ENCODE measurements around the gene OTUD3.

Gene OTUD3

GRCh38 chr1:19910650-19911049 is 28.5 kb downstream of the OTUD3 start:
- Histone ChIP-seq H2AK5ac (ENCODE audit: low read depth, low read length) (no peak overlapping the region), H3K9me3 (replicated peaks in 1 of 2; ENCODE audit: control insufficient read depth in 2 of 2, insufficient read depth in 1 of 2, low read depth in 1 of 2, low read length in 2 of 2) (no peaks in the 10 kb centered on the region), H3K36me3 (replicated peaks in 1 of 2; ENCODE audit: control insufficient read depth in 2 of 2, insufficient read depth in 2 of 2, low read length in 2 of 2) (peaks cover 39 to 88% of the 10 kb centered on the region in 2 donors), H3K27ac (replicated peaks; ENCODE audit: low read length) (no peak overlapping the region), H2BK12ac (ENCODE audit: low read length) (no peak overlapping the region), H3K18ac (ENCODE audit: low read length) (no peak overlapping the region), H3K79me1 (ENCODE audit: low read depth, low read length) (no peaks in the 10 kb centered on the region), H4K8ac (ENCODE audit: low read depth, low read length) (no peak overlapping the region), H3K14ac (ENCODE audit: low read length) (no peak overlapping the region), H2BK15ac (ENCODE audit: low read length) (no peak overlapping the region), H4K91ac (ENCODE audit: low read depth, low read length, poor library complexity) (no peak overlapping the region), H2BK5ac (ENCODE audit: low read length) (no peak overlapping the region), H2BK120ac (ENCODE audit: low read depth, low read length) (no peak overlapping the region), H3K4me2 (ENCODE audit: insufficient read depth, low read length, poor library complexity, severe bottlenecking) (no peak overlapping the region), H3K4me3 (ENCODE audit: low read length in 2 of 2) (no peak overlapping the region), H2AFZ (ENCODE audit: low read length) (no peak overlapping the region), H3K23ac (ENCODE audit: low read depth, low read length, poor library complexity) (no peak overlapping the region), H3K4me1 (ENCODE audit: control insufficient read depth in 2 of 2, insufficient read depth in 1 of 2, low read depth in 1 of 2, low read length in 2 of 2) (no peaks in the 10 kb centered on the region), H3K27me3 (ENCODE audit: control insufficient read depth in 3 of 3, insufficient read depth in 3 of 3, low read depth in 1 of 3, low read length in 3 of 3) (no peaks in the 10 kb centered on the region), H3K9ac (ENCODE audit: low read depth, low read length, poor library complexity) (no peak overlapping the region), H3K4ac (ENCODE audit: low read length) (no peak overlapping the region)
- no CpG with 5 or more reads among the region's 3 CpGs for WGBS, 2 donors (ENCODE audit: extremely low coverage in 2 of 2, insufficient read length in 2 of 2, insufficient replicate concordance in 1 of 2)
- no peak for DNase-seq (ENCODE audit: low spot score)

- H3K27ac ChIP-seq (replicated peaks; ENCODE audit: low read length): no peak overlapping the region
- peaks cover 4 to 17% of the 10 kb centered on the region in 2 donors for H3K36me3 ChIP-seq (replicated peaks in 1 of 2; ENCODE audit: control insufficient read depth in 2 of 2, insufficient read depth in 2 of 2, low read length in 2 of 2)
- H3K18ac ChIP-seq (ENCODE audit: low read length): no peak overlapping the region
- H2BK5ac ChIP-seq (ENCODE audit: low read length): no peak overlapping the region
- DNase-seq (ENCODE audit: low spot score): peak; percentile 79
- H3K27me3 ChIP-seq (ENCODE audit: control insufficient read depth in 3 of 3, insufficient read depth in 3 of 3, low read depth in 1 of 3, low read length in 3 of 3): peaks cover 0 to 13% (median 0%) of the 10 kb centered on the region in 3 experiments
- H2BK120ac ChIP-seq (ENCODE audit: low read depth, low read length): no peak overlapping the region
- no peak overlapping the region for H2BK15ac ChIP-seq (ENCODE audit: low read length)
- H3K9ac ChIP-seq (ENCODE audit: low read depth, low read length, poor library complexity): no peak overlapping the region
- peaks cover 2% of the 10 kb centered on the region for H3K79me1 ChIP-seq (ENCODE audit: low read depth, low read length)
- no peak overlapping the region for H4K91ac ChIP-seq (ENCODE audit: low read depth, low read length, poor library complexity)
- no CpG with 5 or more reads among the region's 6 CpGs for WGBS, 2 donors (ENCODE audit: extremely low coverage in 2 of 2, insufficient read length in 2 of 2, insufficient replicate concordance in 1 of 2)
- no peak overlapping the region for H3K4me3 ChIP-seq (ENCODE audit: low read length in 2 of 2)
- H3K4me1 ChIP-seq (ENCODE audit: control insufficient read depth in 2 of 2, insufficient read depth in 1 of 2, low read depth in 1 of 2, low read length in 2 of 2): peaks cover 0 to 1% of the 10 kb centered on the region in 2 donors
- no peak overlapping the region for H2AK5ac ChIP-seq (ENCODE audit: low read depth, low read length)
- no peak overlapping the region for H3K14ac ChIP-seq (ENCODE audit: low read length)
- H3K4ac ChIP-seq (ENCODE audit: low read length): no peak overlapping the region
- no peak overlapping the region for H3K4me2 ChIP-seq (ENCODE audit: insufficient read depth, low read length, poor library complexity, severe bottlenecking)
- H3K23ac ChIP-seq (ENCODE audit: low read depth, low read length, poor library complexity): no peak overlapping the region
- no peak overlapping the region for H2BK12ac ChIP-seq (ENCODE audit: low read length)
- no peak overlapping the region for H2AFZ ChIP-seq (ENCODE audit: low read length)
- H4K8ac ChIP-seq (ENCODE audit: low read depth, low read length): no peak overlapping the region
- no peaks in the 10 kb centered on the region for H3K9me3 ChIP-seq (replicated peaks in 1 of 2; ENCODE audit: control insufficient read depth in 2 of 2, insufficient read depth in 1 of 2, low read depth in 1 of 2, low read length in 2 of 2)
Observed at GRCh38 chr1:19918057-19918456, 35.9 kb downstream of the OTUD3 start.

GRCh38 chr1:19920132-19920710 is 38.0 kb downstream of the OTUD3 start:
- no peak overlapping the region for H2AFZ ChIP-seq (ENCODE audit: low read length)
- no peak overlapping the region for H2BK120ac ChIP-seq (ENCODE audit: low read depth, low read length)
- no peak overlapping the region for H2BK15ac ChIP-seq (ENCODE audit: low read length)
- no peak overlapping the region for H3K4me2 ChIP-seq (ENCODE audit: insufficient read depth, low read length, poor library complexity, severe bottlenecking)
- peaks cover 0 to 28% (median 0%) of the 10 kb centered on the region in 3 experiments for H3K27me3 ChIP-seq (ENCODE audit: control insufficient read depth in 3 of 3, insufficient read depth in 3 of 3, low read depth in 1 of 3, low read length in 3 of 3)
- H3K4me3 ChIP-seq (ENCODE audit: low read length in 2 of 2): no peak overlapping the region
- H3K4me1 ChIP-seq (ENCODE audit: control insufficient read depth in 2 of 2, insufficient read depth in 1 of 2, low read depth in 1 of 2, low read length in 2 of 2): peaks cover 0 to 9% of the 10 kb centered on the region in 2 donors
- no peak overlapping the region for H4K91ac ChIP-seq (ENCODE audit: low read depth, low read length, poor library complexity)
- no peaks in the 10 kb centered on the region for H3K9me3 ChIP-seq (replicated peaks in 1 of 2; ENCODE audit: control insufficient read depth in 2 of 2, insufficient read depth in 1 of 2, low read depth in 1 of 2, low read length in 2 of 2)
- peak overlapping the region; percentile 75 for H3K14ac ChIP-seq (ENCODE audit: low read length)
- no peak for DNase-seq (ENCODE audit: low spot score)
- H3K79me1 ChIP-seq (ENCODE audit: low read depth, low read length): peaks cover 2% of the 10 kb centered on the region
- H3K18ac ChIP-seq (ENCODE audit: low read length): peak overlapping the region; percentile 69
- H4K8ac ChIP-seq (ENCODE audit: low read depth, low read length): no peak overlapping the region
- peak overlapping the region; percentile 92 for H2AK5ac ChIP-seq (ENCODE audit: low read depth, low read length)
- WGBS, 2 donors (ENCODE audit: extremely low coverage in 2 of 2, insufficient read length in 2 of 2, insufficient replicate concordance in 1 of 2): no CpG with 5 or more reads among the region's 19 CpGs
- H3K36me3 ChIP-seq (replicated peaks in 1 of 2; ENCODE audit: control insufficient read depth in 2 of 2, insufficient read depth in 2 of 2, low read length in 2 of 2): no peaks in the 10 kb centered on the region
- peak overlapping the region; percentile 4 for H2BK12ac ChIP-seq (ENCODE audit: low read length)
- no peak overlapping the region for H3K4ac ChIP-seq (ENCODE audit: low read length)
- peak overlapping the region; percentile 49 for H3K23ac ChIP-seq (ENCODE audit: low read depth, low read length, poor library complexity)
- peak overlapping the region; percentile 78 for H2BK5ac ChIP-seq (ENCODE audit: low read length)
- H3K27ac ChIP-seq (replicated peaks; ENCODE audit: low read length): no peak overlapping the region
- H3K9ac ChIP-seq (ENCODE audit: low read depth, low read length, poor library complexity): no peak overlapping the region

- Histone ChIP-seq H2BK15ac (ENCODE audit: low read length) (peak overlapping the region; percentile 34), H3K9me3 (replicated peaks in 1 of 2; ENCODE audit: control insufficient read depth in 2 of 2, insufficient read depth in 1 of 2, low read depth in 1 of 2, low read length in 2 of 2) (no peaks in the 10 kb centered on the region), H3K79me1 (ENCODE audit: low read depth, low read length) (peaks cover 2% of the 10 kb centered on the region), H3K4ac (ENCODE audit: low read length) (no peak overlapping the region), H2BK12ac (ENCODE audit: low read length) (no peak overlapping the region), H2AK5ac (ENCODE audit: low read depth, low read length) (no peak overlapping the region), H2BK5ac (ENCODE audit: low read length) (no peak overlapping the region), H4K8ac (ENCODE audit: low read depth, low read length) (peak overlapping the region; percentile 6), H3K27ac (replicated peaks; ENCODE audit: low read length) (no peak overlapping the region), H4K91ac (ENCODE audit: low read depth, low read length, poor library complexity) (no peak overlapping the region), H3K4me1 (ENCODE audit: control insufficient read depth in 2 of 2, insufficient read depth in 1 of 2, low read depth in 1 of 2, low read length in 2 of 2) (peaks cover 0 to 9% of the 10 kb centered on the region in 2 donors), H3K27me3 (ENCODE audit: control insufficient read depth in 3 of 3, insufficient read depth in 3 of 3, low read depth in 1 of 3, low read length in 3 of 3) (peaks cover 0 to 28% (median 0%) of the 10 kb centered on the region in 3 experiments), H3K9ac (ENCODE audit: low read depth, low read length, poor library complexity) (no peak overlapping the region), H3K36me3 (replicated peaks in 1 of 2; ENCODE audit: control insufficient read depth in 2 of 2, insufficient read depth in 2 of 2, low read length in 2 of 2) (no peaks in the 10 kb centered on the region), H3K4me2 (ENCODE audit: insufficient read depth, low read length, poor library complexity, severe bottlenecking) (no peak overlapping the region), H3K14ac (ENCODE audit: low read length) (no peak overlapping the region), H3K18ac (ENCODE audit: low read length) (peak overlapping the region; percentile 17), H3K4me3 (ENCODE audit: low read length in 2 of 2) (no peak overlapping the region), H2BK120ac (ENCODE audit: low read depth, low read length) (peak overlapping the region; percentile 47), H3K23ac (ENCODE audit: low read depth, low read length, poor library complexity) (peak overlapping the region; percentile 17), H2AFZ (ENCODE audit: low read length) (no peak overlapping the region)
- WGBS, 2 donors (ENCODE audit: extremely low coverage in 2 of 2, insufficient read length in 2 of 2, insufficient replicate concordance in 1 of 2): no CpG with 5 or more reads among the region's 13 CpGs
- no peak for DNase-seq (ENCODE audit: low spot score)
Observed at GRCh38 chr1:19921310-19921709, 39.1 kb downstream of the OTUD3 start.
